Measurements from ENCODE around the gene LPP. TPM values are rescaled to one million over a fixed set of nuclear protein-coding genes. Genes with fewer than 3 reads are reported as not detected.

The LPP gene
- polyA plus RNA-seq, 3 donors, result 26.4 to 31.9 (median 28.6) TPM

- no peak for DNase-seq (ENCODE audit: extremely low read depth in 1 of 11, low read depth in 9 of 11, low spot score in 4 of 11)
Measured at GRCh38 chr3:188528396-188528795, 374.4 kb downstream of the LPP start.

GRCh38 chr3:188529228-188529627 is 375.3 kb downstream of the LPP start:
- no peak for DNase-seq (ENCODE audit: extremely low read depth in 1 of 11, low read depth in 9 of 11, low spot score in 4 of 11)

GRCh38 chr3:188530226-188530625 is 376.3 kb downstream of the LPP start:
- no peak for DNase-seq (ENCODE audit: extremely low read depth in 1 of 11, low read depth in 9 of 11, low spot score in 4 of 11)

GRCh38 chr3:188531210-188531609 is 377.3 kb downstream of the LPP start:
- no peak for DNase-seq (ENCODE audit: extremely low read depth in 1 of 11, low read depth in 9 of 11, low spot score in 4 of 11)

- no peak for DNase-seq (ENCODE audit: extremely low read depth in 1 of 11, low read depth in 9 of 11, low spot score in 4 of 11)
Measured at GRCh38 chr3:188533172-188533571, 379.2 kb downstream of the LPP start.

GRCh38 chr3:188533612-188534357 is 379.8 kb downstream of the LPP start:
- DNase-seq (ENCODE audit: extremely low read depth in 1 of 11, low read depth in 9 of 11, low spot score in 4 of 11), result no peak

- DNase-seq (ENCODE audit: extremely low read depth in 1 of 11, low read depth in 9 of 11, low spot score in 4 of 11), result no peak
Measured at GRCh38 chr3:188534633-188535032, 380.7 kb downstream of the LPP start.

- DNase-seq (ENCODE audit: extremely low read depth in 1 of 11, low read depth in 9 of 11, low spot score in 4 of 11), result no peak
Measured at GRCh38 chr3:188537606-188538005, 383.6 kb downstream of the LPP start.

GRCh38 chr3:188539037-188539436 is 385.1 kb downstream of the LPP start:
- no peak for DNase-seq (ENCODE audit: extremely low read depth in 1 of 11, low read depth in 9 of 11, low spot score in 4 of 11)

GRCh38 chr3:188539631-188540194 is 385.8 kb downstream of the LPP start:
- DNase-seq (ENCODE audit: extremely low read depth in 1 of 11, low read depth in 9 of 11, low spot score in 4 of 11), result no peak

GRCh38 chr3:188542196-188542595 is 388.2 kb downstream of the LPP start:
- no peak for DNase-seq (ENCODE audit: extremely low read depth in 1 of 11, low read depth in 9 of 11, low spot score in 4 of 11)

- no peak for DNase-seq (ENCODE audit: extremely low read depth in 1 of 11, low read depth in 9 of 11, low spot score in 4 of 11)
Measured at GRCh38 chr3:188544012-188544411, 390.1 kb downstream of the LPP start.

GRCh38 chr3:188546835-188547670 is 393.1 kb downstream of the LPP start:
- no peak for DNase-seq (ENCODE audit: extremely low read depth in 1 of 11, low read depth in 9 of 11, low spot score in 4 of 11)

GRCh38 chr3:188553569-188553968 is 399.6 kb downstream of the LPP start:
- DNase-seq (ENCODE audit: extremely low read depth in 1 of 11, low read depth in 9 of 11, low spot score in 4 of 11), result no peak

- no peak for DNase-seq (ENCODE audit: extremely low read depth in 1 of 11, low read depth in 9 of 11, low spot score in 4 of 11)
Measured at GRCh38 chr3:188554404-188554803, 400.4 kb downstream of the LPP start.

GRCh38 chr3:188557235-188557634 is 403.3 kb downstream of the LPP start:
- DNase-seq (ENCODE audit: extremely low read depth in 1 of 11, low read depth in 9 of 11, low spot score in 4 of 11), result no peak

- DNase-seq (ENCODE audit: extremely low read depth in 1 of 11, low read depth in 9 of 11, low spot score in 4 of 11), result no peak
Measured at GRCh38 chr3:188558343-188559071, 404.6 kb downstream of the LPP start.

GRCh38 chr3:188559072-188559429 is 405.1 kb downstream of the LPP start:
- no peak for DNase-seq (ENCODE audit: extremely low read depth in 1 of 11, low read depth in 9 of 11, low spot score in 4 of 11)

GRCh38 chr3:188559856-188560255 is 405.9 kb downstream of the LPP start:
- no peak for DNase-seq (ENCODE audit: extremely low read depth in 1 of 11, low read depth in 9 of 11, low spot score in 4 of 11)

GRCh38 chr3:188562144-188562543 is 408.2 kb downstream of the LPP start:
- no peak for DNase-seq (ENCODE audit: extremely low read depth in 1 of 11, low read depth in 9 of 11, low spot score in 4 of 11)

Data from renal cortex interstitium (tissue), 11 donors.